Activated gamma-delta T cell treated with Interleukin-2 at 50 U/mL for 16 hours (primary cell): ENCODE results near the gene ATP11B.
A peak's percentile ranks its signal among the peaks of the same experiment; 100 is the strongest.

Source experiments
- DNase-seq: peaks from one replicate; pipeline ENCODE4 v3.0.0-alpha.2; 2020

The ATP11B gene

DNA sequence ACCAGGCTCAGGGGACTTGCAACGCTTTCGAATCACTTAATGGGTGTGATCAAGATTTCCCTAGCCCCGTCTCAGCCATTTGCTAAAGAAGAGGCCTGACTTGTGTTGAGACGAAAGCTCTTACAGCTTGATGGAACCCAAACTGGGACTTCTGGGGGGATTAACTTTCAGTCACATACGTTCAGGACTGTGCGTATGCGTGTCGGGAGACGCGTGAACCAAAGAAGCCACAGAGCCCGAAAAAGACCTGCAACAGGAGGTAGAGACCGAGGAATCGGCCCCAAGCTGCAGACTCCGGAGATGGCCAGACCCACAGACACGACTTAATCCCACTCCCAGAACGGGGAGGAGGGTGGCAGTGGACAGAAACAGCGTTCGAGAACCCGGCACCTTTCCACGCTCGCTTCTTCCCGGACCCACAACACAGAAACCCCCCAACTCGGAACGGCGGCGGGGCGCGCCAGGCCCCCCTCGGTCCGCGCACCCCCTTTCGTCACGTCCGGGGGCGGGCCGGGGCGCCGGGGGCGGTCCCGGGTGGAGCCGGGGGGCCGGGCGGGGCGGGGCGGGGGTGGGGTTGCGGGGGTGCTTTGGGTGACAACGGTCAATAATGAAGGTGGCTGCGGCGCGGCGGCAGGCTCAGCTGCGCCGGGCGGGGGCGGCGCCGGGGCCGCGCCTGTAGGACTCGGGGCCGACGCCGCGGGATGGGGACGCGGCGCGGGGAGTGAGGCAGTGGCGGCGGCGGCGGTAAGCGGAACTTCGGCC is at the start of gene ATP11B:
TSS of gene ATP11B (plus strand) at position 604 of the 762 bp plus-strand sequence. CDS start 256 bp downstream, outside the sequence.
- DNase-seq, result peak; percentile 77

DNA sequence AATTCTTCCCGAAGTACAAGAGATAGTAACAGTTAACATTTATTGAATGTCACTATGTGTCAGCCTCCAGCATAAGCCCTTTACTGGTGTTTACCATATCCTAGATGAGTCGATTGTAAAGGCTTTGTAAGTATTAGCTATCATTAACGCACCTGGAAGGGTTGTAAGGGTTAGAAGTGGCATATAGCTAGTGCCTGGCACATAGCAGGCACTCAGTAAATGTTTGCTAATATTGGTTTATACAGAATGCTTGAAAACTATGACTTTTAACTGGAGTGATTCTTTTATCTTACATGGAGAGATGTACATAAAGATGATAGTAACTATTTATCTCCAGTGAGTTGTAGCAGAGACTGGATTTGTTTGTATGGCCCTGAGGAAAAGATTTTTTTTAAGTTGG is 46.3 kb upstream of the ATP11B start:
- no peak for DNase-seq

- no peak for DNase-seq
These were observed 38.0 kb upstream of the ATP11B start for GRCh38 chr3:182755308-182755707.

DNA sequence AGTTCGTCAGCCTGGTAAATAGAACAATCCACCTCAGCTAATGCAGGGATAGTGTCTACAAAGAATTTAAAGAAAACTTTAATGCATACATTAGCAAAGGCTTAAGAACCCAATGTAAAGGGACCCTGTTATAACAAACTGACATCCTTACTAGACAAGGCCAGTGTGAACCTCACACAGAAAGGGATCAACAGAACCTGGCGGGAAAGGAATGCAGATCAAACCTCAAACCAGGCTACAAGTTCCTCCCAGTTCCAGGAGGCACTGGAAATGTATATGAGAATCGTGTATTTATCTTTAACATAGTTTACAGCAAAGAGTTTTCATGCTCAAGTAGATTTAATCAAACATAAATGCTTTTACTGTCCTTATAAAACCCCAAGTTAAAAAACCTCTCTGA is 37.6 kb upstream of the ATP11B start:
- DNase-seq, result no peak

DNA sequence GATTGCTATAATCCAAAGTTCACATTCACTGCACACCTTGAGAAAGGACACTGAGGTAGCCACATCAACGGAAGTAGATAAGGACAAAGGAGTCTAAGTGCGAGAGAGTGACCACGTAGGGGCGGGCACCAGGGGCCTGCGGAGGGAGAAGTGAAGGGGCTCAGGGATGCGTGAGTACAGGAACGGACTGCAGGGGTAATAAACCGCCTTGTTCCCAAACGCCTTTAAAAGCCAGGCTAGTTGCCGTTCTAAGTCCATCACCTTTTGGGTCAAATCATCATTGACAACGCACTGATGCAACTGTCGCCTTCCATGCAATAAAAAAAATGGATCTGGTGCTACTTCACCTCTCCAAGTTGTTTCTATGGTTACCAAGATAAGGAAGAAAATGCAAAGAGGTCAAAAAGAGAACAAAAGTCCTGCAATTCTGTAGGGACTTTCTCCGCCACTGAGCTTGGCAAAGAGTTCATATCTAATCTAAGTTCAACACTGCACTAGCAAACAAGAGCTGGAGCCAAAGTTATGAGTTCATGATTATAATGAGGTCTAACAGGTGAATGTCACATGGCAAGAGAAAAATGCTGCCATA is 32.6 kb upstream of the ATP11B start:
- DNase-seq, result no peak

DNA sequence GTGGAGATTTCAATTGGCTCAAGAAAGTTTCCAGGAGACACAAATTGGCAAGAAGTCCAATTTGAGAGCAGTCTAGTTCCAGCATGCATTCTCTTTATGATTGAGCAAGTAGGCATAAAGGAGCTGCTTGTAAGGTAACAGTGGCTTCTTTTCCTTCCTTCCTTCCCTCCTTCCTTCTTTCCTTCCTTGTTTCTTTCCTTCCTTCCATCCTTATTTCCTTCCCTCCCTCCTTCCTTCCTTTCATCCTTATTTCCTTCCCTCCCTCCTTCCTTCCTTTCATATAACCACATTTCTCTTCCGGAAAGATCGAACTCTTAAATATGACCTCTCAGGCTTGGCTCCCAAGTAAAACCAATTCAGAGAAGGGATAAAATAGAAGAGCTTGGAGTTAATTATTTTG is 29.4 kb upstream of the ATP11B start:
- no peak for DNase-seq

- no peak for DNase-seq
These were observed 28.0 kb upstream of the ATP11B start for GRCh38 chr3:182765287-182765686.

DNA sequence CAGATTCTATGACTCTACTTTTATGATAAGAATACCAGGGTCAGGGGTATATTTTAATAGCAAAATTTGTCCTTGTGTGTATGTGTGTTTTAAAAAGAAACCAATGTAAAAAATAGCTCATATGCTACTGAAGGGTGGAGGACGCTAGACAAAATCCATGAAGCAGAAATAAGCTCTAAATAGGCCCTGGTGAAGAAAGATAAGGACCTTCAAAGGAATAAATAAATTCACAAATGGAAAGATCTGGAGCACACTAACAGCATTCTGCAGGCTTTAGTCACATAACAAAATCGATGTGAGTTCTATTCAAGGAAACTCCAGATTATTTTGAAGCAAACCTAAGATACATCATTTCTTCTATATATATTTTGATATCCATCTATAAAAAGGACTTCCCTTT is 27.2 kb upstream of the ATP11B start:
- DNase-seq, result no peak

DNA sequence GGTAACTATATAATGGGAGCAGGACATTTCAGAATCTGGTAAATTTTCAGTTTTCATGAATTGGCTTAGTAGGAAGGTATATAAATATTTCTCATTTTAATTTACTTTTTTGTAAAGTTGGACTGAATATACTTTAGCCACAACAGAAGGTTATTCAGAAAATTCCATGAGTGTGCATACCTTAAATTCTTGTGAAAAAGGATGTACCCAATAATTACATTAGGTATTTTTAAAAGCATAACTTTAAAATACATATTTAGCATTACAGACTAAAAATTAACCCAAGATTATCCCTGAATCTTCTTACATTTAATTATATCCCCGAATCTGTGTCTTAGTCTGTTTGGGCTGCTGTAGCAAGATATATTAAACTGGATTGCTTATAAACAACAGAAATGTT is 24.9 kb upstream of the ATP11B start:
- DNase-seq, result no peak

GRCh38 chr3:182769673-182770072 is 23.6 kb upstream of the ATP11B start:
- DNase-seq, result no peak

GRCh38 chr3:182782149-182782548 is 11.2 kb upstream of the ATP11B start:
- DNase-seq, result no peak

GRCh38 chr3:182783106-182783505 is 10.2 kb upstream of the ATP11B start:
- DNase-seq, result no peak

DNA sequence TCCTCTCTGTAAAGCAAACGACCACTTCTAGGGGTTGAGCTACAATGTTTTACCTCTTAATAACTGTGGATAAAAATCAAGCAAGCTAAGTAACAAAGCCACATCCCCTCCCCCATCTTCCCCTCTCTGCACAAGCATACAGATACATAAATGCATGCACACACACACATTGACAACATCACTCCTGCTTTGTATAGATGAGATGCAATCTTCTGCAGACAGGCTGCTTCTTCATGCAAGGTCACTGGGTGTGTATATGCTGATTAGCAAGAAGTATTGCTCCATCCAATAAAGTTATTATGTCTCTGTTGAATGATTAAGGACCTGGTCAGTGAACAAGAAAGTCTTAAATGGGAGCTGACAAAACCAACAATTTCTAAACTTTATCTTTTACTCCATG is 8.8 kb upstream of the ATP11B start:
- DNase-seq, result no peak

GRCh38 chr3:182785142-182785541 is 8.2 kb upstream of the ATP11B start:
- DNase-seq, result no peak

- no peak for DNase-seq
These were observed 7.5 kb upstream of the ATP11B start for GRCh38 chr3:182785756-182786155.

GRCh38 chr3:182786564-182787196 is 6.6 kb upstream of the ATP11B start:
- no peak for DNase-seq

- DNase-seq, result no peak
These were observed 5.8 kb upstream of the ATP11B start for GRCh38 chr3:182787302-182788036.

- DNase-seq, result no peak
These were observed 3.9 kb upstream of the ATP11B start for GRCh38 chr3:182789371-182789770.

DNA sequence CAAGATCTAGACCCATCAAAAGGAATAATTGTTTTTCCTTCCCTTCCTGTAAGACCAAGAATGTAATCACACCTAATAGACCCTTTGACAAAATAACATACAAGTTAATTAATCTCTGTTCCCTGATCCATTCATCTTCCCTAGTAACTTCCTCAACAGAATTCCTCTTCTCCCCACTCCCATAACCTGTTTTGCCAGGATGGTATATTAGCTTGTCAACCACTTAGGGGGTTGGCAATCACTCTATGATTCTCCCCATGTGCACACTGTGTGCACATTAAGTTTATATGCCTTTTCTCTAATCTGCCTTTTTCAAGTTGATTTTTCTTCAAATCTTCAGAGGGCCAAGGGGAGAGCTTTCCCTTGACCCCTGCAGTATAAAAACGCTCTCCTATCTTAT is 2.7 kb upstream of the ATP11B start:
- no peak for DNase-seq

DNA sequence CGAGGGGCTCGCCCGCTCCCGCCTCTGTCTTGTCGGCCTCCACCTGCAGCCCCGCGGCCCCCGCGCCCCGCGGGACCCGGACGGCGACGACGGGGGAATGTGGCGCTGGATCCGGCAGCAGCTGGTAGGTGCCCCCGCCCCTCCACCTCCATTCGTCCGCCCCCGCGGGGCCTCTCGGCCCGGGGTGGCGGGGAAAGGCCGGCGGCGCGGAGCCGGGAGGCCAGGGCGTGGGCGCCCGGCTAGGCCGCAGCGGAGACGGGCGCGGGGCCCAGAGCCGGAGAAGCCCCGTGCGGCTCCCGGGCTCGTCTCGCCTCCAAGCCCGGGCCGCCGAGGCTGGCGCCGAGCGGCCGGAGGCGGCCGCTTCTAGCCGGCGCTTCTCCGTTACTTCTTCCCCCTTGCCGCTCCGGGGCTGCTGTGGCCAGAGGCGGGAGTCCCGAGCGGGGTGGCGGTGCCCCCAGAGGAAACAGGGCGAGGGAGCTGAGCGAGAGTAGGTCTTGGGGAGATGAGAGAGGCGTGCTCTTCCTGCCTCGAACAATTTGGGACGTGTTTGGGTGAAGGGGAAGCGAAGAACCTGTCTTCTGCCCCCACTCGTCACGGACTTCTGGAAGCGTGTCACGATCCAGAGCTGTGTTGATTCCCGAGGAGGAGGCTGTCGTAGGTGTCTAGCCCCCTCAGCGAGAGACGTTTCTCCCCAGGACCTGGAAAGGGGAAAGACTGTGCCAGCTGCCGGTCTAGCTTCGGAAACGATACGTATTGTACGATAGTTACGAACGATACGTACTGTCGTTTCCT is 555 bp downstream of the ATP11B start:
- DNase-seq, result peak; percentile 29

DNA sequence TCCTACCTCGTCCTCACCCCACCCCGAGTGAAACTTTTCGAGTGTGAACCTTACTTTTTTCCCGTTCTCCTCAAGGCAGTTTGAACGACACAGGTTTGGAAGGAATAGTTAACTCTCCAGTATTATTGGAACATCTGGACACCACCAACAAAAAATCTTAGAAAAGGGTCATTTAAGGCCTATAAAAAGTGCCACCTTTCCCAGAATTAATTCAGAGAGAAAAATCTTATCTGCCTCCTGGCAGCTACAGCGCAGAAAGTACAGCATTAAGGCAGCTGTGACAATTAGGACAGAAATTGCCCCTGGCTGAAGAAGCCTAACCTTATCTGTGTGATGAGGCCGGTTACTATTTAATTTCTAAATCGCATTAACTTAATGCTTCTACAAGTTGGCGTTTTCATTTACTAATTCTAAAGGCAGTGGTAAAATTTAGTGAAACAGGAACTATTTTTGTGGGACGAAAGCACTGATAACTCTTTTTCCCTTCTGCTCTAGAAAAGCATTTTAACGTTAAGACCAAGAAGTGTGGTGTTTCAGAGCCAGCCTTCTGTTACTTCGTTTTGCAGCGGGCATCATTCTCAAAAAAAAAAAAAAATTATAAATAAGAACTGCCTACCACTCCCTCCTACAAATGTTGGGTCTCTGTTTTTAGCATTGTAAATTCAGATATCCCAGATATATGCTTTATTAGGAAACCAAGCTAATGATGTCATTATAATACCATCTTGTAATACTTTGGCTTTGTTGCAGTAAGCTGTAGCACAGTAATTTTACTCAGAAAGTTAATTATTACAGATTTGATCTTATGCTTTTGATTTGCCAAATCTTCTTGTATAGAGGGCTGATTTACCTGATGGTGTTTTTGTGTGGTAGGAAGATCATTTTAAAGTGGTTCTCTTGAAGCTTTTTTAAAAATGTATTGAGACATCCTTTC is 1.4 kb downstream of the ATP11B start:
- DNase-seq, result no peak

DNA sequence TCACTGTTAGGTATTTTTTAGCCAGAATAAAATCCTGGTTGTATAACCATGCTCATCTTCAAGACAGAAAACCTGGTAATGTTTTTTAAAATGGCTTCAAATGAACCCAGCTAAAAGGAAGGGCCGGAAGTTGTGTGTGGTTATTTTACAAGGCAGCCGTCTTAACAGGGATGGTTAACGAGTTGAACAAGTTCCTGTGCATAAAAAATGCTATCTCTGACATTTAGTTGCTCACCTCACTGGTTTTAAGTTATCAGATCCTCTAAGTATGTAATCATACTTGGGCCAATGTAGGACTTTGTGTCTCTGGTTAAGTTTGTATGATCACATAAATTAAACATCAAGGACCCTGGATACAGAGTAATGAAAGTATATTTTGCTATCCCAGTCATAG is 2.1 kb downstream of the ATP11B start:
- DNase-seq, result peak; percentile 48
